ENCODE results near the gene ZNF492.
"Not testable (repeated sequence)": the region's sequence is repeated elsewhere in the genome, so short reads cannot be mapped to it uniquely, and the experiment has no call there.

The ZNF492 gene

GRCh38 chr19:22625266-22626035 lies 8.7 kb upstream of the ZNF492 start:
- Histone ChIP-seq H3K4me1 (ENCODE audit: control insufficient read depth in 5 of 5, insufficient read depth in 5 of 5, low read length in 5 of 5) (peaks cover 0 to 9% (median 4%) of the 10 kb centered on the region in 5 donors), H3K36me3 (ENCODE audit: control insufficient read depth in 5 of 5, insufficient read depth in 5 of 5, low read length in 5 of 5) (no peaks in the 10 kb centered on the region), H3K9ac (ENCODE audit: low read length in 5 of 5) (no peak overlapping the region), H3K9me3 (ENCODE audit: control insufficient read depth in 5 of 5, low read length in 5 of 5) (peaks cover 0 to 11% (median 0%) of the 10 kb centered on the region in 5 donors), H3K4me3 (ENCODE audit: low read depth in 1 of 5, low read length in 5 of 5) (no peak overlapping the region), H3K27me3 (ENCODE audit: control insufficient read depth in 5 of 5, insufficient read depth in 4 of 5, low read length in 5 of 5) (peaks cover 0 to 20% (median 6%) of the 10 kb centered on the region in 5 donors), H3K27ac (ENCODE audit: low read depth, low read length) (no peak overlapping the region)

DNA sequence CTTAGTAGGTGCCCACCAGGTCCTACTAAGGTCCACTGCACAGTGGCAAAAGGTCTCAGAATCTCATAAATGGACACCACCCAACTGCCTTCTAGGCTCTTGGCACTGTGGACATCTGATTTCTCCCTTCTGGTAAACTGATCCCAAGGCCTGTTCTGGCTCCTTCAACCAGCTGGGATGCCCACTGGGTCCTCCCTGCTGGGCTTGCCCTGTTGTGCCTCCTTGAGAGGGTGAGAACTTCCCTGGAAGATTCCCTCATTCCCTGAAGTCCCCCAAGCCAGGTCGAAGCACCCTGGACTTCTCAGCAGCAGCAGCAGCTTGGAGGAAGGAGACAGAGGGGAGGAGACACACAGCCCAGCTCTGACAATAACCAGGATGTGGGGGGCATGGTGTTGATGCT lies 6.6 kb upstream of the ZNF492 start:
- H3K4me1 ChIP-seq (ENCODE audit: control insufficient read depth in 5 of 5, insufficient read depth in 5 of 5, low read length in 5 of 5), result peaks cover 0 to 9% (median 4%) of the 10 kb centered on the region in 5 donors
- H3K27me3 ChIP-seq (ENCODE audit: control insufficient read depth in 5 of 5, insufficient read depth in 4 of 5, low read length in 5 of 5), result peaks cover 0 to 13% (median 0%) of the 10 kb centered on the region in 5 donors
- H3K36me3 ChIP-seq (ENCODE audit: control insufficient read depth in 5 of 5, insufficient read depth in 5 of 5, low read length in 5 of 5), result no peaks in the 10 kb centered on the region
- no peak overlapping the region for H3K27ac ChIP-seq (ENCODE audit: low read depth, low read length)
- no peak overlapping the region for H3K4me3 ChIP-seq (ENCODE audit: low read depth in 1 of 5, low read length in 5 of 5)
- no peak overlapping the region for H3K9ac ChIP-seq (ENCODE audit: low read length in 5 of 5)
- H3K9me3 ChIP-seq (ENCODE audit: control insufficient read depth in 5 of 5, low read length in 5 of 5), result peaks cover 0 to 4% (median 0%) of the 10 kb centered on the region in 5 donors

DNA sequence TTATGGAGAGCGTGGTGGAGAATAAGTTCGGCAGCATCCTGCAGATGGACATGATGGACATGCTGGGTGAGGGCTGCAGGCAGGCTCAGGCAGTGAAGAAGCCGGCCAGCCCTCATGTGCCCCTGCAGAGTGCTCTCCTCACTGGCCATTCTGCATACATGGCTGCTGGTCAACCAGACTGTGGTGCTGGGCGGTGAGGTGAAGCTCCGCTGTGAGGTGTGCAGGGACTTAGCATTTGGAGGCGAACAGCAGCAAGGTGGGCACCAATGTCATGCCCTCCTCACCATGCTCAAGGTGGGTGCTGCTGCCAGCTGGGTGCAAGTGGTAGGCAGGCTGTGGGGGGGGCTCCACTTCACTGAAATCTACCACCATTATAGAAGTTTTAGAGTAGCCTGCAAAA lies 5.7 kb upstream of the ZNF492 start:
- no peaks in the 10 kb centered on the region for H3K36me3 ChIP-seq (ENCODE audit: control insufficient read depth in 5 of 5, insufficient read depth in 5 of 5, low read length in 5 of 5)

GRCh38 chr19:22634450-22634827 lies 315 bp downstream of the ZNF492 start:
- Histone ChIP-seq H3K4me1 (ENCODE audit: control insufficient read depth in 5 of 5, insufficient read depth in 5 of 5, low read length in 5 of 5) (peaks cover 0 to 17% (median 11%) of the 10 kb centered on the region in 5 donors), H3K9me3 (ENCODE audit: control insufficient read depth in 5 of 5, low read length in 5 of 5) (no peaks in the 10 kb centered on the region), H3K27me3 (ENCODE audit: control insufficient read depth in 5 of 5, insufficient read depth in 4 of 5, low read length in 5 of 5) (no peaks in the 10 kb centered on the region), H3K4me3 (ENCODE audit: low read depth in 1 of 5, low read length in 5 of 5) (peak overlapping the region; percentile 76 to 90 (median 82)), H3K36me3 (ENCODE audit: control insufficient read depth in 5 of 5, insufficient read depth in 5 of 5, low read length in 5 of 5) (no peaks in the 10 kb centered on the region), H3K9ac (ENCODE audit: low read length in 5 of 5) (peak overlapping the region; percentile 55 to 82 (median 66)), H3K27ac (ENCODE audit: low read depth, low read length) (no peak overlapping the region)

More for the DNA sequence above, 5.7 kb upstream of the ZNF492 start:
- Histone ChIP-seq H3K4me1 (ENCODE audit: control insufficient read depth in 5 of 5, insufficient read depth in 5 of 5, low read length in 5 of 5) (peaks cover 0 to 5% (median 2%) of the 10 kb centered on the region in 5 donors), H3K27me3 (ENCODE audit: control insufficient read depth in 5 of 5, insufficient read depth in 4 of 5, low read length in 5 of 5) (peaks cover 0 to 7% (median 0%) of the 10 kb centered on the region in 5 donors), H3K9ac (ENCODE audit: low read length in 5 of 5) (no peak overlapping the region), H3K27ac (ENCODE audit: low read depth, low read length) (no peak overlapping the region), H3K4me3 (ENCODE audit: low read depth in 1 of 5, low read length in 5 of 5) (no peak overlapping the region), H3K9me3 (ENCODE audit: control insufficient read depth in 5 of 5, low read length in 5 of 5) (peaks cover 0 to 4% (median 0%) of the 10 kb centered on the region in 5 donors)

DNA sequence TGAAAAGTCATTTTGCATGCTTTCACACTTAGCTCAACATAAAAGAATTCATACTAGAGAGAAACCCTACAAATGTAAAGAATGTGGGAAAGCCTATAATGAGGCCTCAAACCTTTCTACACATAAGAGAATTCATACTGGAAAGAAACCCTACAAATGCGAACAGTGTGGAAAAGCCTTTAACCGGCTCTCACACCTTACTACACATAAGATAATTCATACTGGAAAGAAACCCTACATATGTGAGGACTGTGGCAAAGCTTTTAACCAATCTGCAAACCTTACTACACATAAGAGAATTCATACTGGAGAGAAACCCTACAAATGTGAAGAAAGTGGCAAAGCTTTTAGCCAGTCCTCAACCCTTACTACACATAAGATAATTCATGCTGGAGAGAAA lies 51.4 kb downstream of the ZNF492 start:
- H3K9me3 ChIP-seq (ENCODE audit: control insufficient read depth in 5 of 5, low read length in 5 of 5), result peaks cover 13 to 50% (median 27%) of the 10 kb centered on the region in 5 donors
- H3K27ac ChIP-seq (ENCODE audit: low read depth, low read length); H3K36me3 ChIP-seq (ENCODE audit: control insufficient read depth in 5 of 5, insufficient read depth in 5 of 5, low read length in 5 of 5); H3K4me1 ChIP-seq (ENCODE audit: control insufficient read depth in 5 of 5, insufficient read depth in 5 of 5, low read length in 5 of 5); H3K4me3 ChIP-seq (ENCODE audit: low read depth in 1 of 5, low read length in 5 of 5); H3K9ac ChIP-seq (ENCODE audit: low read length in 5 of 5); H3K27me3 ChIP-seq (ENCODE audit: control insufficient read depth in 5 of 5, insufficient read depth in 4 of 5, low read length in 5 of 5): not testable (repeated sequence)

- H3K9me3 ChIP-seq (ENCODE audit: control insufficient read depth in 5 of 5, low read length in 5 of 5), result peaks cover 0 to 32% (median 26%) of the 10 kb centered on the region in 5 donors
- not testable (repeated sequence) for H3K4me3 ChIP-seq (ENCODE audit: low read depth in 1 of 5, low read length in 5 of 5)
Measured at GRCh38 chr19:22702661-22703060, 68.5 kb downstream of the ZNF492 start.

GRCh38 chr19:22703096-22703495 lies 69.0 kb downstream of the ZNF492 start:
- not testable (repeated sequence) for H3K4me3 ChIP-seq (ENCODE audit: low read depth in 1 of 5, low read length in 5 of 5); H3K4me1 ChIP-seq (ENCODE audit: control insufficient read depth in 5 of 5, insufficient read depth in 5 of 5, low read length in 5 of 5); H3K9ac ChIP-seq (ENCODE audit: low read length in 5 of 5); H3K27me3 ChIP-seq (ENCODE audit: control insufficient read depth in 5 of 5, insufficient read depth in 4 of 5, low read length in 5 of 5); H3K36me3 ChIP-seq (ENCODE audit: control insufficient read depth in 5 of 5, insufficient read depth in 5 of 5, low read length in 5 of 5); H3K27ac ChIP-seq (ENCODE audit: low read depth, low read length)
- H3K9me3 ChIP-seq (ENCODE audit: control insufficient read depth in 5 of 5, low read length in 5 of 5), result peaks cover 0 to 33% (median 27%) of the 10 kb centered on the region in 5 donors

More at GRCh38 chr19:22702661-22703060, 68.5 kb downstream of the ZNF492 start:
- not testable (repeated sequence) for H3K27ac ChIP-seq (ENCODE audit: low read depth, low read length); H3K27me3 ChIP-seq (ENCODE audit: control insufficient read depth in 5 of 5, insufficient read depth in 4 of 5, low read length in 5 of 5); H3K36me3 ChIP-seq (ENCODE audit: control insufficient read depth in 5 of 5, insufficient read depth in 5 of 5, low read length in 5 of 5); H3K4me1 ChIP-seq (ENCODE audit: control insufficient read depth in 5 of 5, insufficient read depth in 5 of 5, low read length in 5 of 5); H3K9ac ChIP-seq (ENCODE audit: low read length in 5 of 5)

DNA sequence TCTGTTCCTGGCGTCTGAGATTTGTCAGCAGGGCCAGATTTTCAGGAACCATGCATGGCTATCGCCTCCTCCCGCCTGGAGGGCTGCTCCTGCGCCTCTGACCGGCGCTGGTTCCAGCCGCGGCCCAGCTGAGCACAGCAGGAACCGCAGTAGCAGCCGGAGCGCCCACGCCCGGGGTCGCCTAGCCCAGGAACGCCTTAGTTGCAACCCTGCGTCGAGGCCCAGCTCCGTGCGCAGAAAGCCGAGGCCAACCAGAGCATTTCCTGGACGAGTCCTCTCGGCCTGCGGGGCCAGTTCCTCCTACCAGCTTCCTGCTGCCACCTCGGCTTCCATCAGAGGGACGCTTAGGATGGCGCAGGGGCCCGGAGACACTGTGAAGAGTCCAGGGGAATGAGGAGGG lies 74.9 kb downstream of the ZNF492 start:
- Histone ChIP-seq H3K27me3 (ENCODE audit: control insufficient read depth in 5 of 5, insufficient read depth in 4 of 5, low read length in 5 of 5) (no peaks in the 10 kb centered on the region), H3K4me3 (ENCODE audit: low read depth in 1 of 5, low read length in 5 of 5) (peak overlapping the region in 1 of 5 donors; percentile 8), H3K27ac (ENCODE audit: low read depth, low read length) (no peak overlapping the region), H3K36me3 (ENCODE audit: control insufficient read depth in 5 of 5, insufficient read depth in 5 of 5, low read length in 5 of 5) (no peaks in the 10 kb centered on the region), H3K9me3 (ENCODE audit: control insufficient read depth in 5 of 5, low read length in 5 of 5) (peaks cover 0 to 32% (median 22%) of the 10 kb centered on the region in 5 donors), H3K4me1 (ENCODE audit: control insufficient read depth in 5 of 5, insufficient read depth in 5 of 5, low read length in 5 of 5) (no peaks in the 10 kb centered on the region), H3K9ac (ENCODE audit: low read length in 5 of 5) (no peak overlapping the region)

All from subcutaneous abdominal adipose tissue (tissue), 5 donors.